Measurements from ENCODE around the gene SCYL2. TPM values are rescaled to one million over a fixed set of nuclear protein-coding genes. Genes with fewer than 3 reads are reported as not detected.
"Not testable (repeated sequence)": the region's sequence is repeated elsewhere in the genome, so short reads cannot be mapped to it uniquely, and the experiment has no call there.

SCYL2 gene
- total RNA-seq, 1 donor from 2014 or later, result 48.4 TPM

DNA sequence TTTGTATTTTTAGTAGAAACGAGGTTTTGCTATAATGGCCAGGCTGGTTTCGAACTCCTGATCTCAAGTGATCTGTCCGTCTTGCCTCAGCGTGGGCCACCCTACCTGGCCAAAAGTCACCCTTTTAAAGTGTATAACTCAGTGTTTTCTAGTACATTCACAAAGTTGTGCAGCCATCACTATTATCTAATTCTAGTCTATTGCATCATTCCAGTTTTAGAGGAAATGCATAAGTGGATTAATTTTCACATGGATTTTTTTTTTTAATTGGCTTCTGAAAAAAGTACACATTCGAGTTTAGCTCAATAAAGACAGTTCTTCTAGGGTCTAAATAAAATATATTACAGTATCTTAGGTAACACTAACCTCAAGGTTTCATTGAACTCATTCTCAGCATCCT lies 3.8 kb upstream of the SCYL2 start:
- no peak overlapping the region for H3K4me3 Mint-ChIP-seq (ENCODE audit: unreplicated experiment)
- TF ChIP-seq CTCF (IDR thresholded peaks at IDR 0.05), result no peak
- H3K4me1 Mint-ChIP-seq (ENCODE audit: unreplicated experiment), result peaks cover 8% of the 10 kb centered on the region
- no peaks in the 10 kb centered on the region for H3K27me3 Mint-ChIP-seq (ENCODE audit: unreplicated experiment)
- no peaks in the 10 kb centered on the region for H3K9me3 Mint-ChIP-seq (ENCODE audit: unreplicated experiment)
- H3K36me3 Mint-ChIP-seq (ENCODE audit: unreplicated experiment), result no peaks in the 10 kb centered on the region
- DNase-seq (ENCODE audit: extremely low spot score, unreplicated experiment), result no peak
- no peak overlapping the region for H3K27ac Mint-ChIP-seq (ENCODE audit: unreplicated experiment)

GRCh38 chr12:100265107-100265506 lies 1.9 kb upstream of the SCYL2 start:
- not testable (repeated sequence) for H3K27me3 Mint-ChIP-seq (ENCODE audit: unreplicated experiment); H3K36me3 Mint-ChIP-seq (ENCODE audit: unreplicated experiment); H3K9me3 Mint-ChIP-seq (ENCODE audit: unreplicated experiment); DNase-seq (ENCODE audit: extremely low spot score, unreplicated experiment); H3K27ac Mint-ChIP-seq (ENCODE audit: unreplicated experiment); H3K4me3 Mint-ChIP-seq (ENCODE audit: unreplicated experiment)
- H3K4me1 Mint-ChIP-seq (ENCODE audit: unreplicated experiment), result peaks cover 25% of the 10 kb centered on the region

GRCh38 chr12:100265732-100266584 lies 1.0 kb upstream of the SCYL2 start:
- TF ChIP-seq CTCF (IDR thresholded peaks at IDR 0.05), result no peak
- no peaks in the 10 kb centered on the region for H3K36me3 Mint-ChIP-seq (ENCODE audit: unreplicated experiment)
- no peak for DNase-seq (ENCODE audit: extremely low spot score, unreplicated experiment)
- H3K9me3 Mint-ChIP-seq (ENCODE audit: unreplicated experiment), result no peaks in the 10 kb centered on the region
- peak overlapping the region; percentile 98 for H3K27ac Mint-ChIP-seq (ENCODE audit: unreplicated experiment)
- H3K27me3 Mint-ChIP-seq (ENCODE audit: unreplicated experiment), result no peaks in the 10 kb centered on the region
- H3K4me3 Mint-ChIP-seq (ENCODE audit: unreplicated experiment), result peak overlapping the region; percentile 99
- peaks cover 28% of the 10 kb centered on the region for H3K4me1 Mint-ChIP-seq (ENCODE audit: unreplicated experiment)

DNA sequence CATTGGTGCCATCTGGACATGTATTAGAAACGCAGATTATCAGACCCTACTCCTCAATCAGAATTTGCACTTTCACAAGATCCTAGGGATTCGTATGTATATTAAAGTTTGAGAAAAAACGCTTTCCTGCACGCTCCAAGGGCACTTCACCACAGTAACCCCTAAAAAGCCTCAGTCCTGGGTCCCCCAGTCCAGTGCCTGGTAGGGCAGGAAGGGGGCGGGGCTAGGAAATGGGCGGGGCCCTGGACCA lies 467 bp upstream of the SCYL2 start:
- Mint-ChIP-seq H3K4me3 (ENCODE audit: unreplicated experiment) (peak overlapping the region; percentile 99), H3K36me3 (ENCODE audit: unreplicated experiment) (no peaks in the 10 kb centered on the region), H3K9me3 (ENCODE audit: unreplicated experiment) (no peaks in the 10 kb centered on the region), H3K4me1 (ENCODE audit: unreplicated experiment) (peaks cover 30% of the 10 kb centered on the region), H3K27me3 (ENCODE audit: unreplicated experiment) (no peaks in the 10 kb centered on the region), H3K27ac (ENCODE audit: unreplicated experiment) (peak overlapping the region; percentile 98)
- no peak for DNase-seq (ENCODE audit: extremely low spot score, unreplicated experiment)
- no peak for TF ChIP-seq CTCF (IDR thresholded peaks at IDR 0.05)

DNA sequence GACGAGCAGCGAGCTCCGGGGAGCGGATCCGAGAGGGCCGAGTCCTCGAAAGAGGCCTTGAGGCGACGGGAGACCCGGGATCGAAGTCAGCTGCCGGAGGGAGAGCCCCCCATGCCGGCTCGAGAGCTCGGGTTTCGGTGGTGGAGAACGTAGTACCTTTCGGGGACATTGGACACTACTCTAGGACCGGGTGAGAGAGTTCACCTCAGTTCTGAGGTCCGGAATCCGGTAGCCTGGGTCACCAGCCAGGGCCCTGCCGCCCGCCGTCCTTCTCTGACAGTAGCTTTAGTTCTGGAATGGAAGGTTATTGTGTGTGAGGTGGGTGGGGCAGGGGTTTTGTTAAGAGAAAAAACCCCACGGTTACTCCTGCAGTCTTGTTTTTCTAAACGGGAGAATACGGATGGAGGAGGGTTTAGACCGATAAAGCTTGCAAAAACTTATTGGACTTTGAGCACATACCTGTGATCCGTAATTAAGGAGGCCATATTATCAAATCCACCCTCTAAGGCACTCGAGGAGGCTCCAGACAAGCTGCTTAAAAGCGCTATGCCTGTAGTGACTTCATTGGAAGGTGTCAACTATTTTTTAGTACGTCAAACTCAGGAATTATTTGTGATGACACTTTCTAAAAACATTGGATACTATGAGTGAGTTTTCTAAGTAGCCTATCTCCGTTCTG lies 765 bp downstream of the SCYL2 start:
- H3K4me3 Mint-ChIP-seq (ENCODE audit: unreplicated experiment), result peak overlapping the region; percentile 99

More for the DNA sequence above, 765 bp downstream of the SCYL2 start:
- TF ChIP-seq CTCF (IDR thresholded peaks at IDR 0.05), result no peak
- peak overlapping the region; percentile 90 for H3K27ac Mint-ChIP-seq (ENCODE audit: unreplicated experiment)
- no peaks in the 10 kb centered on the region for H3K36me3 Mint-ChIP-seq (ENCODE audit: unreplicated experiment)
- H3K27me3 Mint-ChIP-seq (ENCODE audit: unreplicated experiment), result no peaks in the 10 kb centered on the region
- DNase-seq (ENCODE audit: extremely low spot score, unreplicated experiment), result no peak
- no peaks in the 10 kb centered on the region for H3K9me3 Mint-ChIP-seq (ENCODE audit: unreplicated experiment)
- H3K4me1 Mint-ChIP-seq (ENCODE audit: unreplicated experiment), result peaks cover 32% of the 10 kb centered on the region

All from osteocyte (in vitro differentiated cells).